HEK293 (cell line): Measurements from ENCODE around the gene ANKRD39.

ENCODE experiments used
- GLIS2 ChIP-seq: fragments of 450-650 bp; formaldehyde crosslinking; IDR thresholded peaks from 2 replicates; pipeline ENCODE4 v1.5.1; 2016; ENCODE audit warnings: missing biosample characterization, missing genetic modification characterization
- HOXA7 ChIP-seq: sonication (generic); formaldehyde crosslinking; IDR thresholded peaks from 2 replicates; pipeline ENCODE4 v1.8.1; 2022; ENCODE audit warnings: missing genetic modification reagents, borderline replicate concordance
- TCF7L2 ChIP-seq: IDR thresholded peaks from 2 replicates; pipeline ENCODE4 v1.6.1; 2011; ENCODE audit warnings: low read depth, mild to moderate bottlenecking, inconsistent platforms, low read length, moderate library complexity, borderline replicate concordance
- ZNF394 ChIP-seq: fragments of 450-650 bp; formaldehyde crosslinking; IDR thresholded peaks from 2 replicates; pipeline ENCODE4 v1.5.1; 2016; ENCODE audit warnings: missing biosample characterization, missing genetic modification characterization, mild to moderate bottlenecking, moderate library complexity, borderline replicate concordance
- ZNF629 ChIP-seq: fragments of 450-650 bp; formaldehyde crosslinking; IDR thresholded peaks from 2 replicates; pipeline ENCODE4 v1.5.1; 2017; ENCODE audit warnings: missing biosample characterization, missing genetic modification characterization
- ZNF843 ChIP-seq: fragments of 450-650 bp; formaldehyde crosslinking; IDR thresholded peaks from 2 replicates; pipeline ENCODE4 v1.5.1; 2016; ENCODE audit warnings: missing biosample characterization, missing genetic modification characterization

DNA sequence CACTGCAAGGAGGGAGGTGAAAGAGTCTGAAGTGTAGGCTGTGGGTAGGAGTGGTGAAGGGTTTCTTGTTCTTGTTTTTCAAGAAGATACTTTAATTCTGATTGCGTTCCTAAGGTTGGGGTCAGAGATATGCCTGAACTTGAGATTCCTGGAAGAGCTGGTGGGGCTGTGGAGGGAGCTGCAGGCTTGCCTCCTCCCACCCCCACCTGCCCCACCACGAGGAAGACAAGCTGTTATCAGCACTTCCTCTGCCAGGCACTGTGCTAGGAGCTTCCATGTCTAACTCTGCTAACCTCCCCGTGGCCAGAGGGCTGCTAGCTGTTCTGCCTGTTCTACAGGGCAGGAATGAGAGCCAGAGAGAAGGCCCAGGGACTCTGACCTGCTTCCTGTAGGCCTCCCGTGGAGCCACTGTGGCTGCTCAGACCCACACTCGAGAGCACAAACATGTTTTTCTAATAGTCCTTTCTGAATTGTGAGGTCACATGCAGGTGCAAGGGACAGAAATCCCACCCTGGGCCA, 27.7 kb downstream of the ANKRD39 start:
- TF ChIP-seq ZNF843 (tag by site-specific recombination) (no peak), TCF7L2 (no peak), HOXA7 (no peak), ZNF394 (tag by site-specific recombination) (no peak), GLIS2 (no peak), ZNF629 (tag by site-specific recombination) (no peak)
